Colonic mucosa (tissue), 4 donors: ENCODE measurements around the gene AP5Z1. TPM values are rescaled to one million over a fixed set of nuclear protein-coding genes. Genes with fewer than 3 reads are reported as not detected.

Experiments
- DNase-seq: peaks from one replicate; pipeline ENCODE4 v3.0.0-alpha.2; 2020
- H3K27ac ChIP-seq: fragments of 200-600 bp; one replicate; pipeline ENCODE4 v1.8.0; 2021
- H3K27me3 ChIP-seq: fragments of 200-600 bp; one replicate; pipeline ENCODE4 v1.8.0; 2021
- H3K36me3 ChIP-seq: fragments of 200-600 bp; one replicate; pipeline ENCODE4 v1.8.0; 2021
- H3K4me1 ChIP-seq: fragments of 200-600 bp; one replicate; pipeline ENCODE4 v1.8.0; 2021; ENCODE audit warnings: mild to moderate bottlenecking
- H3K4me3 ChIP-seq: fragments of 200-600 bp; one replicate; pipeline ENCODE4 v1.8.0; 2021
- H3K9ac ChIP-seq, 2 donors: one replicate each; pipeline ENCODE4 v1.7.0; 2013; ENCODE audit warnings: control low read depth in 2 of 2, low read depth in 2 of 2, low read length in 2 of 2
- H3K9me3 ChIP-seq: fragments of 200-600 bp; one replicate; pipeline ENCODE4 v1.8.0; 2021
- intact Hi-C: fragments of 100-400 bp; cut with DNase I; formaldehyde crosslinking; loops from one replicate; pipeline ENCODE4 v1.14.1; 2022
- total RNA-seq, 2 donors: library from RNA; stranded (reverse); fragmentation: NEBNext Ultra II Directional in 1 of 2; extraction: Animal tissue kit (Norgen Biotek cat#: 25700) in 1 of 2; gene quantifications; one replicate each; pipeline ENCODE4 v1.2.1, GENCODE V29; 2021
- TF ChIP-seq, protein P1 (sequence below): fragments of 200-600 bp; IDR thresholded peaks from one replicate; pipeline ENCODE4 v1.8.0; 2022; ENCODE audit warnings: antibody characterized with exemption, mild to moderate bottlenecking
- donor health status: healthy.
- donor health status: DM: no; HTN: no; CAD: no.
- donor health status: DM: no; HTN: no; CAD: no.

Gene AP5Z1
- total RNA-seq, 2 donors from 2014 or later: 27.9 to 49.9 TPM

GRCh38 chr7:4782333-4783291, 7.2 kb downstream of the AP5Z1 start:
- H3K9me3 ChIP-seq: no peaks in the 10 kb centered on the region
- no peaks in the 10 kb centered on the region for H3K4me1 ChIP-seq
- H3K4me3 ChIP-seq: no peak overlapping the region
- no peak overlapping the region for H3K9ac ChIP-seq
- H3K27ac ChIP-seq: no peak overlapping the region
- DNase-seq: no peak
- intact Hi-C loops: no loop called here
- TF ChIP-seq, protein P1, sequence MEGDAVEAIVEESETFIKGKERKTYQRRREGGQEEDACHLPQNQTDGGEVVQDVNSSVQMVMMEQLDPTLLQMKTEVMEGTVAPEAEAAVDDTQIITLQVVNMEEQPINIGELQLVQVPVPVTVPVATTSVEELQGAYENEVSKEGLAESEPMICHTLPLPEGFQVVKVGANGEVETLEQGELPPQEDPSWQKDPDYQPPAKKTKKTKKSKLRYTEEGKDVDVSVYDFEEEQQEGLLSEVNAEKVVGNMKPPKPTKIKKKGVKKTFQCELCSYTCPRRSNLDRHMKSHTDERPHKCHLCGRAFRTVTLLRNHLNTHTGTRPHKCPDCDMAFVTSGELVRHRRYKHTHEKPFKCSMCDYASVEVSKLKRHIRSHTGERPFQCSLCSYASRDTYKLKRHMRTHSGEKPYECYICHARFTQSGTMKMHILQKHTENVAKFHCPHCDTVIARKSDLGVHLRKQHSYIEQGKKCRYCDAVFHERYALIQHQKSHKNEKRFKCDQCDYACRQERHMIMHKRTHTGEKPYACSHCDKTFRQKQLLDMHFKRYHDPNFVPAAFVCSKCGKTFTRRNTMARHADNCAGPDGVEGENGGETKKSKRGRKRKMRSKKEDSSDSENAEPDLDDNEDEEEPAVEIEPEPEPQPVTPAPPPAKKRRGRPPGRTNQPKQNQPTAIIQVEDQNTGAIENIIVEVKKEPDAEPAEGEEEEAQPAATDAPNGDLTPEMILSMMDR: no peak
- no peaks in the 10 kb centered on the region for H3K27me3 ChIP-seq
- H3K36me3 ChIP-seq: peaks cover 8% of the 10 kb centered on the region

- Histone ChIP-seq H3K9me3 (no peaks in the 10 kb centered on the region), H3K27me3 (no peaks in the 10 kb centered on the region), H3K27ac (no peak overlapping the region), H3K4me1 (no peaks in the 10 kb centered on the region), H3K36me3 (peaks cover 8% of the 10 kb centered on the region), H3K4me3 (no peak overlapping the region), H3K9ac (no peak overlapping the region)
- intact Hi-C loops: no loop called here
- no peak for DNase-seq
- TF ChIP-seq, protein P1: no peak
These were observed 7.8 kb downstream of the AP5Z1 start for GRCh38 chr7:4783292-4783652.

- Histone ChIP-seq H3K9me3 (no peaks in the 10 kb centered on the region), H3K4me3 (no peak overlapping the region), H3K27me3 (no peaks in the 10 kb centered on the region), H3K27ac (no peak overlapping the region), H3K36me3 (peaks cover 8% of the 10 kb centered on the region), H3K4me1 (no peaks in the 10 kb centered on the region), H3K9ac (no peak overlapping the region)
- no peak for DNase-seq
- TF ChIP-seq, protein P1: no peak
- intact Hi-C loops: no loop called here
These were observed 8.4 kb downstream of the AP5Z1 start for GRCh38 chr7:4783762-4784351.

GRCh38 chr7:4784799-4785198, 9.4 kb downstream of the AP5Z1 start:
- TF ChIP-seq, protein P1: no peak
- Histone ChIP-seq H3K9me3 (no peaks in the 10 kb centered on the region), H3K4me3 (no peak overlapping the region), H3K36me3 (peaks cover 8% of the 10 kb centered on the region), H3K4me1 (no peaks in the 10 kb centered on the region), H3K9ac (no peak overlapping the region), H3K27ac (no peak overlapping the region), H3K27me3 (no peaks in the 10 kb centered on the region)
- no peak for DNase-seq
- intact Hi-C loops: no loop called here

DNA sequence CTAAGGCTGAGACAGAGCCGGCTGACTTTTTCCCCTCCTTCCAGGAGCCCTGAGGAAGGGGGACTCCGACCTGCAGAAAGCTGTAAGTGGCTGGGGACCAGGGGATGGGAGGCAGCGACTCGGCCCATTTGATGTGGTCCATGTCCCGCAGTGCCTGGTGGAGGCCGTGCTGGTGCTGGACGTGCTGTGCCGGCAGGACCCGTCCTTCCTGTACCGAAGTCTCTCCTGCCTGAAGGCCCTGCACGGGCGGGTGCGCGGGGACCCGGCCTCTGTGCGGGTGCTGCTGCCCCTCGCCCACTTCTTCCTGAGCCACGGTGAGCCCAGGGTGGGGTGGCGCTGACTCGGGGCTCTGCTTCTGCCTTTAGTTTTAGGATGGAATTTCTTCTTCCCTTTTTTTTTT, 9.9 kb downstream of the AP5Z1 start:
- Histone ChIP-seq H3K36me3 (peaks cover 8% of the 10 kb centered on the region), H3K27ac (no peak overlapping the region), H3K9ac (no peak overlapping the region), H3K4me3 (no peak overlapping the region), H3K9me3 (no peaks in the 10 kb centered on the region), H3K4me1 (no peaks in the 10 kb centered on the region), H3K27me3 (no peaks in the 10 kb centered on the region)
- TF ChIP-seq, protein P1: no peak
- intact Hi-C loops: no loop called here
- no peak for DNase-seq
